HepG2 (cell line): Measurements from ENCODE around the gene RSPH4A. TPM values are rescaled to one million over a fixed set of nuclear protein-coding genes. Genes with fewer than 3 reads are reported as not detected.

ENCODE experiments used
- ATAC-seq: fragments of 200-7000 bp; cut with Tn5 transposase; 3 replicates; pipeline ENCODE4 v1.9.1; 2020; ENCODE audit warnings: mild to moderate bottlenecking, moderate library complexity
- BruUV-seq: library from RNA; stranded (reverse); fragments of 400-500 nt; replicated peaks from 2 replicates; lab custom pipeline; 2021; lab: Mats Ljungman, UMichigan
- CTCF ChIA-PET: fragments of 300-600 bp; formaldehyde crosslinking; extraction: SDS; loops from one replicate; lab custom pipeline; 2021; ENCODE audit warnings: low total read pairs, inconsistent platforms, low intra/inter-chr PET ratio; lab: Yijun Ruan, JAX
- POLR2A ChIA-PET: fragments of 350-600 bp; sonication (Branson Sonifier 250); formaldehyde crosslinking; loops from one replicate; lab custom pipeline; 2020; ENCODE audit warnings: antibody characterized with exemption, inconsistent platforms; lab: Yijun Ruan, JAX
- DNase-seq: peaks from one replicate; pipeline ENCODE4 v3.0.0-alpha.2; 2015; ENCODE audit warnings: low spot score
- FAIRE-seq: peaks from 3 replicates; lab custom pipeline; 2011; peaks lifted over from hg19 to GRCh38; lab: Jason Lieb, UNC
- H2AFZ ChIP-seq: one replicate; pipeline ENCODE4 v1.6.1; 2011; ENCODE audit warnings: low read length, inconsistent platforms
- H3K27ac ChIP-seq: fragments of 300-600 bp; 3 replicates; pipeline ENCODE4 v1.8.0; 2011; ENCODE audit warnings: mixed run types, mild to moderate bottlenecking, mixed read lengths, low read length, inconsistent platforms; ENCODE audit not compliant: insufficient read depth; ENCODE audit errors: extremely low read length
- H3K27me3 ChIP-seq, 2 experiments: fragments of 200-600 bp in 1 of 2; 2 replicates in 1 of 2; 3 replicates in 1 of 2; pipeline versions ENCODE4 v1.6.0 to v1.8.0; 2011; ENCODE audit warnings: low read length in 2 of 2, mild to moderate bottlenecking in 2 of 2, moderate library complexity in 2 of 2, inconsistent platforms in 1 of 2; ENCODE audit not compliant: insufficient read depth in 2 of 2, control insufficient read depth in 1 of 2
- H3K36me3 ChIP-seq, 2 experiments: fragments of 200-600 bp in 1 of 2; replicated peaks in 1 of 2; 2 replicates in 1 of 2; 3 replicates in 1 of 2; pipeline versions ENCODE4 v1.5.1 to v1.8.0; 2011; ENCODE audit warnings: low read length in 2 of 2, inconsistent platforms in 1 of 2; ENCODE audit not compliant: insufficient read depth in 2 of 2, control insufficient read depth in 1 of 2
- H3K4me1 ChIP-seq: 2 replicates; pipeline ENCODE4 v1.5.1; 2012; ENCODE audit warnings: low read length, inconsistent platforms; ENCODE audit not compliant: insufficient read depth
- H3K4me2 ChIP-seq: 2 replicates; pipeline ENCODE4 v1.6.0; 2011; ENCODE audit warnings: low read depth, low read length, inconsistent platforms
- H3K4me3 ChIP-seq, 3 experiments: fragments of 200-600 bp in 1 of 3; sonication (generic), shearing (Covaris generic) in 1 of 3; replicated peaks in 1 of 3; 2 replicates each; pipeline ENCODE4 v1.5.1; 2011 to 2016; ENCODE audit warnings: low read length in 3 of 3, inconsistent platforms in 2 of 3, low read depth in 2 of 3, mild to moderate bottlenecking in 2 of 3, control low read depth in 1 of 3, mixed read lengths in 1 of 3; ENCODE audit not compliant: insufficient read depth in 1 of 3
- H3K79me2 ChIP-seq: one replicate; pipeline ENCODE4 v1.6.1; 2011; ENCODE audit warnings: low read length, inconsistent platforms; ENCODE audit not compliant: insufficient read depth
- H3K9ac ChIP-seq: 2 replicates; pipeline ENCODE4 v1.6.0; 2011; ENCODE audit warnings: mild to moderate bottlenecking, low read depth, low read length, inconsistent platforms; ENCODE audit not compliant: insufficient read depth
- H3K9me3 ChIP-seq: 2 replicates; pipeline ENCODE4 v1.5.1; 2012; ENCODE audit warnings: mild to moderate bottlenecking, low read length
- H4K20me1 ChIP-seq: 2 replicates; pipeline ENCODE4 v1.6.0; 2011; ENCODE audit warnings: inconsistent platforms, mild to moderate bottlenecking, low read length, moderate library complexity; ENCODE audit not compliant: insufficient read depth
- AGO1 ChIP-seq: fragments of 200-400 bp; formaldehyde crosslinking; IDR thresholded peaks from 2 replicates; pipeline ENCODE4 v1.6.1; 2017; ENCODE audit warnings: mild to moderate bottlenecking, low read depth, low read length, moderate library complexity; ENCODE audit not compliant: poor library complexity, severe bottlenecking
- MAFK ChIP-seq, 2 experiments: IDR thresholded peaks in 1 of 2; conservative IDR thresholded peaks in 1 of 2; 2 replicates each; pipeline ENCODE4 v1.6.1; 2011; ENCODE audit warnings: improper control_type of control experiment in 2 of 2, low read length in 2 of 2
- RFX1 ChIP-seq: fragments of 450-650 bp; IDR thresholded peaks from 2 replicates; pipeline ENCODE4 v1.6.1; 2017
- STAG1 ChIP-seq: sonication (generic); formaldehyde crosslinking; IDR thresholded peaks from 2 replicates; pipeline ENCODE4 v1.4.0; 2020; ENCODE audit warnings: missing genetic modification reagents
- ZNF17 ChIP-seq: sonication (generic); formaldehyde crosslinking; IDR thresholded peaks from 2 replicates; pipeline ENCODE4 v1.5.0; 2020; ENCODE audit warnings: mild to moderate bottlenecking, missing genetic modification reagents
- WGBS: methylation state at CpG from one replicate; pipeline ENCODE4 v1.1.6; 2017; ENCODE audit warnings: low lambda C conversion rate; 5-methylcytosine and 5-hydroxymethylcytosine counted together
- in situ Hi-C: cut with HindIII; loops from 2 replicates; pipeline ENCODE4 v1.10.0; 2017; ENCODE audit warnings: low pct_unique_long_range_greater_than_20kb; ENCODE audit not compliant: extremely low pct_ligation_motif_present
- intact Hi-C: fragments of 100-400 bp; cut with micrococcal nuclease; formaldehyde crosslinking; loops from one replicate; pipeline ENCODE4 v1.10.0; 2022; ENCODE audit not compliant: unreplicated experiment
- polyA plus RNA-seq, 8 experiments: library from polyadenylated mRNA; depleted of rRNA in 3 of 8; stranded (reverse) in 7 of 8; unstranded in 1 of 8; fragments of >200 nt; fragmentation: Illumina TruSeq in 4 of 8; extraction: Trizol in 4 of 8; gene quantifications; 2 replicates each; pipeline versions ENCODE4 v1.2.1 to v1.2.3, GENCODE V29; 2011 to 2016; ENCODE audit warnings: low read depth in 4 of 8, missing spikeins in 1 of 8, mixed read lengths in 1 of 8; ENCODE audit not compliant: insufficient read depth in 1 of 8
- total RNA-seq, 5 experiments: library from RNA; depleted of rRNA; stranded (reverse); fragments of >200 nt; fragmentation: Illumina TruSeq; extraction: Trizol; gene quantifications; 2 replicates each; pipeline ENCODE4 v1.2.3, GENCODE V29; 2016; ENCODE audit warnings: low read depth in 1 of 5
- TF ChIP-seq, protein P1 (sequence below): IDR thresholded peaks from 2 replicates; pipeline ENCODE4 v1.6.1; 2016; ENCODE audit warnings: missing compliant biosample characterization, missing genetic modification reagents, borderline replicate concordance
- TF ChIP-seq, protein P2 (sequence below): sonication (generic); formaldehyde crosslinking; IDR thresholded peaks from 2 replicates; pipeline ENCODE4 v1.8.1; 2022; ENCODE audit warnings: low read depth, mild to moderate bottlenecking, missing genetic modification reagents
- TF ChIP-seq, protein P3 (sequence below): sonication (generic); formaldehyde crosslinking; IDR thresholded peaks from 2 replicates; pipeline ENCODE4 v1.8.1; 2023; ENCODE audit warnings: missing genetic modification reagents, mild to moderate bottlenecking, borderline replicate concordance
- TF ChIP-seq, protein P4 (sequence below): sonication (generic); formaldehyde crosslinking; IDR thresholded peaks from 2 replicates; pipeline ENCODE4 v1.5.0; 2020; ENCODE audit warnings: missing genetic modification reagents

The RSPH4A gene
- total and polyA plus RNA-seq, 2 of the 13 experiments (the other 11 are each of a cell fraction or from before 2014, with no cell fraction given), result 0.24 to 0.40 TPM

DNA sequence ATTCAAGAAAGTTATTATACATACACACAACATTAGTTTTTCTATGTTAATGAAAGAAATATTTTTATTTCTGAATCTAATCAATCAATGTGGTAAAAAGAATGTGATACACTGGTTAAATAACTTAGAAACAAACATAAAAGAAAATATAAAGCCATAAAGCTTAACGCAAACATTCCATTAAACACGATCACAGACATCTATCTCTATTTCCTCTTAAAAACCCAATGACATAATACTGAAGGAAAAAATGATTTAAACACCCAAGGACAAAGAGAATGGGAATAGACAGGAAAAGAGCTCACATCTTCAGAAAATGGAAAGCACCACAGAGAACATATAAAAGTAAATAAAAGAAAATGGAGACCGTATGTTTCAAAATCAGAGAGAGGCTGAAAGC, 32.9 kb downstream of the RSPH4A start:
- no peak for DNase-seq
- FAIRE-seq, result no peak
- TF ChIP-seq, protein P1, sequence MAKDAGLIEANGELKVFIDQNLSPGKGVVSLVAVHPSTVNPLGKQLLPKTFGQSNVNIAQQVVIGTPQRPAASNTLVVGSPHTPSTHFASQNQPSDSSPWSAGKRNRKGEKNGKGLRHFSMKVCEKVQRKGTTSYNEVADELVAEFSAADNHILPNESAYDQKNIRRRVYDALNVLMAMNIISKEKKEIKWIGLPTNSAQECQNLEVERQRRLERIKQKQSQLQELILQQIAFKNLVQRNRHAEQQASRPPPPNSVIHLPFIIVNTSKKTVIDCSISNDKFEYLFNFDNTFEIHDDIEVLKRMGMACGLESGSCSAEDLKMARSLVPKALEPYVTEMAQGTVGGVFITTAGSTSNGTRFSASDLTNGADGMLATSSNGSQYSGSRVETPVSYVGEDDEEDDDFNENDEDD, result no peak
- no peak for TF ChIP-seq STAG1
- TF ChIP-seq, protein P2, sequence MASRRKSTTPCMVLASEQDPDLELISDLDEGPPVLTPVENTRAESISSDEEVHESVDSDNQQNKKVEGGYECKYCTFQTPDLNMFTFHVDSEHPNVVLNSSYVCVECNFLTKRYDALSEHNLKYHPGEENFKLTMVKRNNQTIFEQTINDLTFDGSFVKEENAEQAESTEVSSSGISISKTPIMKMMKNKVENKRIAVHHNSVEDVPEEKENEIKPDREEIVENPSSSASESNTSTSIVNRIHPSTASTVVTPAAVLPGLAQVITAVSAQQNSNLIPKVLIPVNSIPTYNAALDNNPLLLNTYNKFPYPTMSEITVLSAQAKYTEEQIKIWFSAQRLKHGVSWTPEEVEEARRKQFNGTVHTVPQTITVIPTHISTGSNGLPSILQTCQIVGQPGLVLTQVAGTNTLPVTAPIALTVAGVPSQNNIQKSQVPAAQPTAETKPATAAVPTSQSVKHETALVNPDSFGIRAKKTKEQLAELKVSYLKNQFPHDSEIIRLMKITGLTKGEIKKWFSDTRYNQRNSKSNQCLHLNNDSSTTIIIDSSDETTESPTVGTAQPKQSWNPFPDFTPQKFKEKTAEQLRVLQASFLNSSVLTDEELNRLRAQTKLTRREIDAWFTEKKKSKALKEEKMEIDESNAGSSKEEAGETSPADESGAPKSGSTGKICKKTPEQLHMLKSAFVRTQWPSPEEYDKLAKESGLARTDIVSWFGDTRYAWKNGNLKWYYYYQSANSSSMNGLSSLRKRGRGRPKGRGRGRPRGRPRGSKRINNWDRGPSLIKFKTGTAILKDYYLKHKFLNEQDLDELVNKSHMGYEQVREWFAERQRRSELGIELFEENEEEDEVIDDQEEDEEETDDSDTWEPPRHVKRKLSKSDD (CRISPR knock-in tag), result no peak
- H3K9me3 ChIP-seq, result no peaks in the 10 kb centered on the region
- 98% methylated on average over 3 of the region's 3 CpGs for WGBS
- no peaks in the 10 kb centered on the region for H4K20me1 ChIP-seq
- BruUV-seq, result no TSS peak
- no peaks in the 10 kb centered on the region for H3K27me3 ChIP-seq
- H3K9ac ChIP-seq, result no peak overlapping the region
- H3K79me2 ChIP-seq, result no peaks in the 10 kb centered on the region
- in situ Hi-C loops, result no loop called here
- H2AFZ ChIP-seq, result no peak overlapping the region
- intact Hi-C loops, result loop anchor here (5.0 kb wide), 1 partner anchor 362 kb away; no protein-coding TSS in a partner anchor
- peaks cover 6 to 48% of the 10 kb centered on the region in 2 experiments for H3K36me3 ChIP-seq
- H3K4me2 ChIP-seq, result no peak overlapping the region
- H3K4me1 ChIP-seq, result no peaks in the 10 kb centered on the region
- ChIA-PET POLR2A (no interaction called here), CTCF (no interaction called here)
- no peak overlapping the region for H3K4me3 ChIP-seq
- H3K27ac ChIP-seq, result no peak overlapping the region
- no peak for ATAC-seq

DNA sequence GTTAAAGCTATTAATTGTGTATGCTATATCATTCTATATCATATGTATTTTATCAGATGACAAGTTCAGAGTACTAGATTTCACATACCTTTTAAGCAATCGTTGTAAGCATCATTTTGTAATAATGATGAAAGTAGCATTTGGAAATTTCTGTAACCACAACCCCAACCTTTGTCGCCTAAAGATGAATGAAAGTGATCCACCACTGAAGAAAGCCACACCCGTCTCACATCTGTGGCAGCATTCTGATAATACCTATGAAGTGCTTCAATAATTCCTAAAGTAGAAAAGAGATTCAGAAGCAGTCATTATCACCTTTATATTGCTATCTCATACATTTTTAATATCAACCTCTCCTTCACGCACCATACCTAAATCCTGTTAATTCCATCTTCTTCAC, 35.6 kb downstream of the RSPH4A start:
- in situ Hi-C loops, result loop anchor here (5.0 to 25.0 kb wide), 2 partner anchors 80 to 365 kb away; partner anchors contain the start of genes RWDD1 and TSPYL1
- no peak for FAIRE-seq
- POLR2A ChIA-PET, result no interaction called here

More for the DNA sequence above, 35.6 kb downstream of the RSPH4A start:
- no TSS peak for BruUV-seq
- Histone ChIP-seq H3K4me1 (no peaks in the 10 kb centered on the region), H3K4me2 (no peak overlapping the region), H4K20me1 (no peaks in the 10 kb centered on the region), H2AFZ (no peak overlapping the region), H3K9ac (no peak overlapping the region), H3K36me3 (peaks cover 5 to 52% of the 10 kb centered on the region in 2 experiments), H3K27me3 (no peaks in the 10 kb centered on the region), H3K9me3 (no peaks in the 10 kb centered on the region), H3K27ac (no peak overlapping the region), H3K79me2 (no peaks in the 10 kb centered on the region), H3K4me3 (no peak overlapping the region)
- WGBS, result 92% methylated on average over 4 of the region's 4 CpGs
- ATAC-seq, result no peak
- intact Hi-C loops, result no loop called here
- CTCF ChIA-PET, result no interaction called here
- DNase-seq, result no peak
- no peak for TF ChIP-seq ZNF17 (CRISPR knock-in tag)
- TF ChIP-seq AGO1, result no peak
- TF ChIP-seq, protein P3, sequence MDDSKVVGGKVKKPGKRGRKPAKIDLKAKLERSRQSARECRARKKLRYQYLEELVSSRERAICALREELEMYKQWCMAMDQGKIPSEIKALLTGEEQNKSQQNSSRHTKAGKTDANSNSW (CRISPR knock-in tag), result no peak
- TF ChIP-seq MAFK (conservative IDR thresholded peaks at IDR 0.05 in 1 of 2, IDR thresholded peaks at IDR 0.05 in 1 of 2; ENCODE audit: low read length in 2 of 2), result no peak
- TF ChIP-seq, protein P4, sequence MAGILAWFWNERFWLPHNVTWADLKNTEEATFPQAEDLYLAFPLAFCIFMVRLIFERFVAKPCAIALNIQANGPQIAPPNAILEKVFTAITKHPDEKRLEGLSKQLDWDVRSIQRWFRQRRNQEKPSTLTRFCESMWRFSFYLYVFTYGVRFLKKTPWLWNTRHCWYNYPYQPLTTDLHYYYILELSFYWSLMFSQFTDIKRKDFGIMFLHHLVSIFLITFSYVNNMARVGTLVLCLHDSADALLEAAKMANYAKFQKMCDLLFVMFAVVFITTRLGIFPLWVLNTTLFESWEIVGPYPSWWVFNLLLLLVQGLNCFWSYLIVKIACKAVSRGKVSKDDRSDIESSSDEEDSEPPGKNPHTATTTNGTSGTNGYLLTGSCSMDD (CRISPR knock-in tag), result no peak
- TF ChIP-seq RFX1, result no peak
- TF ChIP-seq, all 625 proteins: peak for 0
